BJ (cell line): Measurements from ENCODE around the gene PSMB9. TPM values are rescaled to one million over a fixed set of nuclear protein-coding genes. Genes with fewer than 3 reads are reported as not detected.

Source experiments
- CTCF ChIA-PET: fragments of 350-600 bp; formaldehyde crosslinking; extraction: SDS; loops from one replicate; lab custom pipeline; 2021; ENCODE audit warnings: antibody characterized with exemption, inconsistent platforms; lab: Yijun Ruan, JAX
- POLR2A ChIA-PET: fragments of 300-600 bp; sonication (Branson Sonifier 250); formaldehyde crosslinking; extraction: SDS; loops from one replicate; lab custom pipeline; 2021; ENCODE audit warnings: antibody characterized with exemption; lab: Charles Lee
- DNase-seq: peaks from one replicate; pipeline ENCODE4 v3.0.0-alpha.2; 2011; ENCODE audit warnings: low read depth
- H3K27me3 ChIP-seq: 2 replicates; pipeline ENCODE4 v1.6.0; 2011; ENCODE audit warnings: low read length; ENCODE audit not compliant: control insufficient read depth, insufficient read depth
- H3K36me3 ChIP-seq: 2 replicates; pipeline ENCODE4 v1.5.1; 2011; ENCODE audit warnings: low read length; ENCODE audit not compliant: control insufficient read depth, insufficient read depth
- H3K4me3 ChIP-seq: 2 replicates; pipeline ENCODE4 v1.5.1; 2011; ENCODE audit warnings: low read depth, mild to moderate bottlenecking, control low read depth, low read length
- CTCF ChIP-seq: IDR thresholded peaks from 2 replicates; pipeline ENCODE4 v1.5.1; 2011; ENCODE audit warnings: low read depth, mild to moderate bottlenecking, control low read depth, inconsistent platforms, low read length, moderate library complexity; ENCODE audit not compliant: insufficient read depth
- polyA plus RNA-seq: library from polyadenylated mRNA; depleted of rRNA; stranded (reverse); fragments of >200 nt; gene quantifications from 2 replicates; pipeline ENCODE4 v1.2.3, GENCODE V29; 2011

The PSMB9 gene
- polyA plus RNA-seq, 1 experiment, result 44.7 TPM

- DNase-seq, result no peak
- no peak for TF ChIP-seq CTCF
- Histone ChIP-seq H3K4me3 (no peak overlapping the region), H3K36me3 (no peaks in the 10 kb centered on the region), H3K27me3 (peaks cover 5% of the 10 kb centered on the region)
- CTCF ChIA-PET, result interaction anchor here (0.5 to 1.1 kb wide), 3 partner anchors 23 to 53 kb away, joined by 3 to 4 read pairs (median 3); no protein-coding TSS in a partner anchor
- POLR2A ChIA-PET, result no interaction called here
Measured at GRCh38 chr6:32815115-32815514, 38.9 kb upstream of the PSMB9 start.

- Histone ChIP-seq H3K4me3 (no peak overlapping the region), H3K36me3 (no peaks in the 10 kb centered on the region), H3K27me3 (peaks cover 5% of the 10 kb centered on the region)
- DNase-seq, result no peak
- ChIA-PET CTCF (no interaction called here), POLR2A (no interaction called here)
- TF ChIP-seq CTCF, result no peak
Measured at GRCh38 chr6:32815996-32816395, 38.0 kb upstream of the PSMB9 start.

DNA sequence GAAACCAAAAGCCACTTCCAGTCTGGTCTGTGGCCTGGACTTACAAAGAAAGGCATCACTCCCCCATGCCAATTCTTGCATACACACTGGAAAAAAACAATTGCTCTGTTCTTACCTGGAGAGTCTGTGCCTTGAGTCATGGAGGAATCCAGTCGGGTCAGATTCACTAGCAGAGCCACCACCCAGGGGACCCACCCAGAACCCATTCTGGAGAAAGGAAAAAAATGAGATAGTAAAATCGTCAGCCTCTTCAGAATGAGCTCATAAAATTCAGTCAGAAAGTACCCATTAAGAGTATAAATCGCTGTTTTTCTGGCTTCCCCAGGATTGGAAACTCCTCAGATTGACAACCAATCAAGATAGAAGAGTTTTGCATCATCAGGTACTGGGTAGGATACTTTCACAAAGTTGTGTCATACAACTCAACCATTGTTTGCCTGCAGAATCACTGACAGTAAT is 37.2 kb upstream of the PSMB9 start, which contains the start of gene HLA-DOB:
Gene HLA-DOB, minus strand, starts transcription at position 257 of the 459 bp plus-strand sequence. Its CDS starts 51 bp downstream, at position 206.
- Histone ChIP-seq H3K36me3 (no peaks in the 10 kb centered on the region), H3K4me3 (no peak within 1 kb of the TSS), H3K27me3 (peaks cover 5% of the 10 kb centered on the region)
- TF ChIP-seq CTCF, result no peak
- DNase-seq, result no peak
- CTCF ChIA-PET, result no interaction called here
- POLR2A ChIA-PET, result no interaction called here

DNA sequence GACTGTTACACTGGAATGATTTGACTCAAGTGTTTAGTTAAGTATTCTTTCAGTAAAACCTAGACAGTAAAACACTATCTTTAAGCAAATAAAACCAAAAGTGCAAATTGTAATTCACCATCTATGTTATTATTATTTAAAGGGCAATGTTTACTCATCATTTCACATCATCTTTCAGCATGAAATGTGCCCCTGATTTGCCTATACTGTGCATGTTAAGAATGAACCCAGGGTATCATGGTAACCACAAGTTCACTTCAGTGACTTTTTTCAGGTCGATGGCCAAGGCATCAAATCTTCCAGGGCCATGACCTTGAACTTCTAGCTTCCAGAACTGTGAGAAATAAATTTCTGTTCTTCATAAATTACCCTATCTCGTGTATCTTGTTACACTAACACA is 35.1 kb upstream of the PSMB9 start:
- ChIA-PET POLR2A (no interaction called here), CTCF (interaction anchor here (1.3 to 5.2 kb wide), 2 partner anchors 15 to 20 kb away, joined by 5 to 26 read pairs; partner anchors contain the start of gene TAP2)
- DNase-seq, result no peak
- H3K36me3 ChIP-seq, result no peaks in the 10 kb centered on the region
- TF ChIP-seq CTCF, result no peak
- no peak overlapping the region for H3K4me3 ChIP-seq
- no peaks in the 10 kb centered on the region; the same call in 1 of the 2 replicates for H3K27me3 ChIP-seq

DNA sequence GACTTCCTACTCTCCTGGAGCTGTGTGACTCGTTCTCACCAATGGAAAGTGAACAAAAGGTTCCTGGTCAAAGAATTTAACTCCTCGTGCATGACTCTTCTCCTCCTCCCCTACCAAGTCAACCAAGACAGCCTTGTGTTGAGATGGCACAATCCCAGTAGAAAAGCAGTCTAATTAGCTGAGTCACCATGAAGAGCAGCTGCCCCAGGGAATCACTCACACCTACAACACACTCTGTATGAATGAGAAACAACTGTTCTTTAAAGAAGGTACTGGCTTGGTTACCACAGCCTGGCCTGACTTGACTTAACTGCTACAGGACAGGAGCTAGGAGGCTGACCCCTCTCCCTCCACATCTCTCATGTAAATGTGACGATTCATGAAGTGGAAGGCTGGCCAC is 34.3 kb upstream of the PSMB9 start:
- ChIA-PET CTCF (interaction anchor here (1.0 to 5.2 kb wide), 4 partner anchors 10 to 48 kb away, joined by 3 to 26 read pairs (median 4); partner anchors contain the start of gene TAP2), POLR2A (no interaction called here)
- H3K27me3 ChIP-seq, result no peaks in the 10 kb centered on the region; the same call in 1 of the 2 replicates
- TF ChIP-seq CTCF, result no peak
- no peak overlapping the region for H3K4me3 ChIP-seq
- no peak for DNase-seq
- no peaks in the 10 kb centered on the region for H3K36me3 ChIP-seq
